SK-N-DZ (cell line): Measurements from ENCODE around the gene CALCOCO1.

Experiments
- DNase-seq: peaks from one replicate; pipeline ENCODE4 v3.0.0-alpha.2; 2015; ENCODE audit warnings: low spot score

The CALCOCO1 gene

GRCh38 chr12:53752621-53753020, 25.4 kb upstream of the CALCOCO1 start:
- no peak for DNase-seq

GRCh38 chr12:53752192-53752601, 24.9 kb upstream of the CALCOCO1 start:
- DNase-seq, result no peak

GRCh38 chr12:53751336-53752191, 24.3 kb upstream of the CALCOCO1 start, which contains the start of gene CISTR:
TSS of gene CISTR (minus strand) at chr12:53751979.
- DNase-seq, result no peak

- DNase-seq, result no peak
Observed at GRCh38 chr12:53750812-53751335, 23.6 kb upstream of the CALCOCO1 start.

GRCh38 chr12:53749986-53750811, 22.9 kb upstream of the CALCOCO1 start:
- DNase-seq, result no peak

GRCh38 chr12:53748072-53748840, 21.0 kb upstream of the CALCOCO1 start:
- no peak for DNase-seq

- no peak for DNase-seq
Observed at GRCh38 chr12:53747095-53747494, 19.8 kb upstream of the CALCOCO1 start.

GRCh38 chr12:53746592-53747092, 19.4 kb upstream of the CALCOCO1 start:
- peak; percentile 89 for DNase-seq

- DNase-seq, result no peak
Observed at GRCh38 chr12:53744751-53745150, 17.5 kb upstream of the CALCOCO1 start.

- DNase-seq, result no peak
Observed at GRCh38 chr12:53744130-53744441, 16.8 kb upstream of the CALCOCO1 start.

- DNase-seq, result peak; percentile 79
Observed at GRCh38 chr12:53743266-53744129, 16.2 kb upstream of the CALCOCO1 start.

GRCh38 chr12:53740130-53740491, 12.9 kb upstream of the CALCOCO1 start:
- no peak for DNase-seq

- no peak for DNase-seq
Observed at GRCh38 chr12:53739214-53740129, 12.2 kb upstream of the CALCOCO1 start.

GRCh38 chr12:53738406-53739213, 11.4 kb upstream of the CALCOCO1 start:
- no peak for DNase-seq

GRCh38 chr12:53737951-53738405, 10.7 kb upstream of the CALCOCO1 start:
- DNase-seq, result no peak

GRCh38 chr12:53737093-53737808, 10.0 kb upstream of the CALCOCO1 start:
- DNase-seq, result no peak

GRCh38 chr12:53736592-53736991, 9.3 kb upstream of the CALCOCO1 start:
- DNase-seq, result no peak

GRCh38 chr12:53735556-53735955, 8.3 kb upstream of the CALCOCO1 start:
- no peak for DNase-seq
